ENCODE measurements around the gene ESAM.

ESAM gene

DNA sequence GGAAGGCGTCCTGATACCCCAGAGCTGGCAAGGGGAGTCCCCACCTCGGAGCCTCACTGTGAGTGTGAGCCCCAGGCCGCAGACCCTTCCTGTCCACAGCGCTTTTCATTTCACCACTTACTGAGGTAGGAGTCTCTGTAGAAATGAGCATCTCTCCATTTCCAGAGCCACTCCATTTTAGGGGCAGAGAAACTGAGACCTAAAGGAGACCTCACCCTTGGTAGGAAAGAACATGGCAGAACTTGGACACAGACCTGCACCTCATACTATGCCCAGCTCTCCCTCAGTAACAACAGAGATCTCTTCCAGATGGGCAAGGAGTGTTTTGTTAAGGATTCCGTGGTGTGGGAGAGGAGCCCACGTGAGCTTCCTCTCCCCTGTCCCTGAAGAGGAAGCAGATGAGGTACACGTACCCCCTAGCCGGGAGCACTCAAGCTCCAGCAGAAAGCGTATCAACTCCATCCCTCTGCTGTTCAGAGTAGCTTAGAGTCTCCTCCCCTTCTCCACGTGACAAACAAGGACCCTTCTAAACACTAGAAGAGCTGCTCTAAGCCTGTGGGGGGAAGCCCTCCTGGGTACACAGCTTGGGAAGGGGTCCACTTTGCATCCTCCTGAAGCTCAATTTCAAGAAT is 9.5 kb downstream of the ESAM start:
- no peak for DNase-seq (ENCODE audit: low read depth)
- H3K4me3 ChIP-seq (ENCODE audit: low read depth, low read length), result no peak overlapping the region

DNA sequence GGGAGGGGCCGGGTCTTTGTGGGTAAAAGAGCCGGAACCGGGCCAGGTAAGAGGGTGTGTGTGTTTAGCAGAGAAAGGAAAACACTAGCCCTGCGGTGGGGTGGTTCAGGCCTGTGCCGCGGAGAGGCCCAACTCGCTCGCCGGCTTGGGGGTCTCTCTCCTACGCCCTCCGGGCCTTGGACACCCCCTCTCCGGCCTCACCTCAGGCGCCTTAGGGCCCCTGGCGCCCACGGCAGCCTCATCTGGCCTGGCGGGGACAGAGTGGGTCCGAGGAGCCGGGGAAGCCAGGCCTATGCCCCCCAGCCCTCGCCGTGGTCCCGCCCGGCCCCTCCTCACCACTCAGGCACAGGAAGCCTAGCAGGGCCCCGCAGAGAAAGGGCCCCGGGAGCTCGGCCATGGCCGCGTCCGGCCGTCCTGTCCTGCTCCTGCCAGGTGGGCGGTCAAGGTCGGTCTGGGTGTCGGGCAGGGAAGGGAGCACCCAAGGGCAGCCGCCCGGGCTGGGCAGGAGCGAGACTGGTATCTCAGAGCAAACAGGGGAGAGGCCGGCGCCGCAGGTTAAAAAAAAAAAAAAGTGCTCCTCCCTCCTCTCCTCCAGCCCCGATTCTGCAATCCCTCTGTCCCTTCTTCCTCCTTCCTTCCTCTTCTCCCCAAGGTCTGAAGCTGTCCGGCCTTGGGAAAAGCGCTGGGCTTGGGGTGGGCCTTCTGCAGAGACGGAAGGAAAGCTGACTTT is 10.2 kb downstream of the ESAM start, which contains the start of gene VSIG2:
VSIG2 (minus strand) TSS at position 515 of the 730 bp plus-strand sequence; CDS start at position 397, 118 bp downstream.
- no peak within 1 kb of the TSS for H3K4me3 ChIP-seq (ENCODE audit: low read depth, low read length)
- no peak for TF ChIP-seq CTCF (IDR thresholded peaks at IDR 0.05; ENCODE audit: insufficient read depth, low read depth, low read length, missing control alignments)
- no peak for DNase-seq (ENCODE audit: low read depth)

More for the DNA sequence above, 9.5 kb downstream of the ESAM start:
- TF ChIP-seq CTCF (IDR thresholded peaks at IDR 0.05; ENCODE audit: insufficient read depth, low read depth, low read length, missing control alignments), result no peak

- no peak for TF ChIP-seq CTCF (IDR thresholded peaks at IDR 0.05; ENCODE audit: insufficient read depth, low read depth, low read length, missing control alignments)
- no peak overlapping the region for H3K4me3 ChIP-seq (ENCODE audit: low read depth, low read length)
- no peak for DNase-seq (ENCODE audit: low read depth)
Measured at GRCh38 chr11:124751391-124751740, 10.7 kb downstream of the ESAM start.

- TF ChIP-seq CTCF (IDR thresholded peaks at IDR 0.05; ENCODE audit: insufficient read depth, low read depth, low read length, missing control alignments), result no peak
- DNase-seq (ENCODE audit: low read depth), result no peak
- H3K4me3 ChIP-seq (ENCODE audit: low read depth, low read length), result no peak overlapping the region
Measured at GRCh38 chr11:124749912-124750311, 12.2 kb downstream of the ESAM start.

- no peak for DNase-seq (ENCODE audit: low read depth)
- no peak overlapping the region for H3K4me3 ChIP-seq (ENCODE audit: low read depth, low read length)
Measured at GRCh38 chr11:124748481-124749343, 13.4 kb downstream of the ESAM start.

DNA sequence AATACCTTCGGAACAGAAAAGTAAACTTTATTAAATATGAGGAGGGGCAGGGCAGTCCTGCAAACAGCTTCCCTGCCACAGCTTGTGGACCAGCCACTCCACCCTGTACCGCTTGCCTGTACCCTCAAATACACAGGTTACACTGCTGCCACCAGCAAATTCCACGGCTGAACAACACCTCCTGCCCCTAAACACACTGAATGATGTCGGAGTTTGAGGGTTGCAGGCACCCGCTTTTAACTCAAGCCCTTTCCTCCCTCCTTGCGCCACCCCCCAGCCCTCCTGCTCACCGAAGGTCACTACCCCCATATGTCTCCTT is 14.0 kb downstream of the ESAM start:
- H3K4me3 ChIP-seq (ENCODE audit: low read depth, low read length), result no peak overlapping the region
- DNase-seq (ENCODE audit: low read depth), result no peak

More at GRCh38 chr11:124748481-124749343, 13.4 kb downstream of the ESAM start:
- TF ChIP-seq CTCF (IDR thresholded peaks at IDR 0.05; ENCODE audit: insufficient read depth, low read depth, low read length, missing control alignments), result no peak

More for the DNA sequence above, 14.0 kb downstream of the ESAM start:
- TF ChIP-seq CTCF (IDR thresholded peaks at IDR 0.05; ENCODE audit: insufficient read depth, low read depth, low read length, missing control alignments), result no peak
